HG03139 (cell line): ENCODE results near the gene CCNL2.

Experiments
- ATAC-seq: cut with Tn5 transposase; IDR thresholded peaks from one replicate; pipeline ENCODE4 v1.9.1; 2021; ENCODE audit not compliant: unreplicated experiment

The CCNL2 gene

GRCh38 chr1:1344655-1345361 is 54.3 kb downstream of the CCNL2 start:
- no peak for ATAC-seq

GRCh38 chr1:1343811-1344421 is 55.2 kb downstream of the CCNL2 start:
- no peak for ATAC-seq

GRCh38 chr1:1342584-1343115 is 56.5 kb downstream of the CCNL2 start:
- no peak for ATAC-seq

- no peak for ATAC-seq
These were observed 57.0 kb downstream of the CCNL2 start for GRCh38 chr1:1342061-1342562.

- ATAC-seq: no peak
These were observed 57.5 kb downstream of the CCNL2 start for GRCh38 chr1:1341549-1342021.

GRCh38 chr1:1340791-1341548 is 58.2 kb downstream of the CCNL2 start:
- ATAC-seq: no peak

GRCh38 chr1:1340185-1340584 is 59.0 kb downstream of the CCNL2 start:
- no peak for ATAC-seq

GRCh38 chr1:1338278-1338677 is 60.9 kb downstream of the CCNL2 start:
- no peak for ATAC-seq

- ATAC-seq: no peak
These were observed 61.4 kb downstream of the CCNL2 start for GRCh38 chr1:1337793-1338147.

GRCh38 chr1:1336931-1337792 is 62.0 kb downstream of the CCNL2 start:
- ATAC-seq: no peak

- no peak for ATAC-seq
These were observed 62.7 kb downstream of the CCNL2 start for GRCh38 chr1:1336446-1336845.

GRCh38 chr1:1335792-1336248 is 63.3 kb downstream of the CCNL2 start:
- ATAC-seq: no peak
